ENCODE data around the gene TACC2.

- TF ChIP-seq CTCF (IDR thresholded peaks at IDR 0.05) (no peak), POLR2AphosphoS5 (IDR thresholded peaks at IDR 0.05; ENCODE audit: insufficient read depth in 1 of 2, low read depth in 1 of 2) (no peak)
Observed at GRCh38 chr10:122020226-122020625, 31.3 kb downstream of the TACC2 start.

Measured in vagina (tissue), 2 donors.